ENCODE measurements around the gene BORCS6. TPM values are rescaled to one million over a fixed set of nuclear protein-coding genes. Genes with fewer than 3 reads are reported as not detected.

Gene BORCS6
- total and polyA plus RNA-seq, 9 of the 15 experiments (the other 6 are each of a cell fraction or from before 2014, with no cell fraction given): 0.01 to 7.4 (median 2.3) TPM

DNA sequence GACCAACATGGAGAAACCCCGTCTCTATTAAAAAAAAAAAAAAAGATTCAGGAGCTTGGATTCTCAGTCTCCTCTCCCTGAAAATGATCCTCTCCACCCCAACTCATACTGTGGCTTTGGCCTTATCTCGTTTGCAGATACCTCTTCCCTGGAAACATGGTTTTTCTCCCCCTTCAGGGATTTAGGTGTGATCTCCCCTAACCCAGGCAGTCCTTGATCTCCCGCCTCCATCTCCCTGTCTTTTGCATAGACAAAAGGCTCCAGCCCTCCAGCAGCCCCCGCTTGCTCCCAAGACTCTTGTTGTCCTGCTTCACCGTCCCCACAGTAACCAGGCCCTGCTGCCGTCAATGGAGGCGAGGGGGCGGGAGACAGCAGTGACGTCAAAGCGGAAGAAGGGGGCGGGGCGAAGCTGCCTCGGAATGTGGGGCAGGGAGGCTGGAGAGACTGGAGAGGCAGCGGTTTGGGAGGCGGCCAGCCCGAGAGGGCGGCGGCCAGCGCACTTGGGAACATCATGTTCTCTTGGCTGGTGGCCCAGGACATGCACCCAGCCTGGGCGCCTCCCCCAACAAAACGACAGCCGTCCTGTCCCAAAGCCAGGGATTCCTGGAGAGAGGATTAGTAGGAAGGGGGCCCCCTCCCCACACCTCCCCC is 35.9 kb downstream of the BORCS6 start (continued):
- TF ChIP-seq SUPT5H (IDR thresholded peaks at IDR 0.05): no peak
- no peak for TF ChIP-seq ZNF696 (CRISPR knock-in tag; conservative IDR thresholded peaks at IDR 0.05)
- TF ChIP-seq, protein P1, sequence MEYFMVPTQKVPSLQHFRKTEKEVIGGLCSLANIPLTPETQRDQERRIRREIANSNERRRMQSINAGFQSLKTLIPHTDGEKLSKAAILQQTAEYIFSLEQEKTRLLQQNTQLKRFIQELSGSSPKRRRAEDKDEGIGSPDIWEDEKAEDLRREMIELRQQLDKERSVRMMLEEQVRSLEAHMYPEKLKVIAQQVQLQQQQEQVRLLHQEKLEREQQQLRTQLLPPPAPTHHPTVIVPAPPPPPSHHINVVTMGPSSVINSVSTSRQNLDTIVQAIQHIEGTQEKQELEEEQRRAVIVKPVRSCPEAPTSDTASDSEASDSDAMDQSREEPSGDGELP (CRISPR knock-in tag; IDR thresholded peaks at IDR 0.05; ENCODE audit: borderline replicate concordance): peak; percentile 79
- TF ChIP-seq ZNF707 (CRISPR knock-in tag; conservative IDR thresholded peaks at IDR 0.05): no peak
- peak; percentile 62 for TF ChIP-seq JUND (IDR thresholded peaks at IDR 0.05; ENCODE audit: borderline replicate concordance, low read depth, low read length)
- TF ChIP-seq JUND (tag; IDR thresholded peaks at IDR 0.05; ENCODE audit: borderline replicate concordance, low read depth, low read length): peak; percentile 67; the same call in 1 of the 3 replicates
- TF ChIP-seq, protein P2, sequence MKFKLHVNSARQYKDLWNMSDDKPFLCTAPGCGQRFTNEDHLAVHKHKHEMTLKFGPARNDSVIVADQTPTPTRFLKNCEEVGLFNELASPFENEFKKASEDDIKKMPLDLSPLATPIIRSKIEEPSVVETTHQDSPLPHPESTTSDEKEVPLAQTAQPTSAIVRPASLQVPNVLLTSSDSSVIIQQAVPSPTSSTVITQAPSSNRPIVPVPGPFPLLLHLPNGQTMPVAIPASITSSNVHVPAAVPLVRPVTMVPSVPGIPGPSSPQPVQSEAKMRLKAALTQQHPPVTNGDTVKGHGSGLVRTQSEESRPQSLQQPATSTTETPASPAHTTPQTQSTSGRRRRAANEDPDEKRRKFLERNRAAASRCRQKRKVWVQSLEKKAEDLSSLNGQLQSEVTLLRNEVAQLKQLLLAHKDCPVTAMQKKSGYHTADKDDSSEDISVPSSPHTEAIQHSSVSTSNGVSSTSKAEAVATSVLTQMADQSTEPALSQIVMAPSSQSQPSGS (CRISPR knock-in tag; IDR thresholded peaks at IDR 0.05): no peak
- peak; percentile 54 for TF ChIP-seq ELF1 (tag; IDR thresholded peaks at IDR 0.05)
- no peak for TF ChIP-seq NR4A1 (CRISPR knock-in tag; IDR thresholded peaks at IDR 0.05)
- no peak for TF ChIP-seq NR4A1 (tag; IDR thresholded peaks at IDR 0.05)
- no peak for TF ChIP-seq ZNF445 (CRISPR knock-in tag; IDR thresholded peaks at IDR 0.05; ENCODE audit: low read depth)
- TF ChIP-seq NONO (IDR thresholded peaks at IDR 0.05; ENCODE audit: low read depth in 2 of 2, low read length in 1 of 2): no peak; a peak in 1 of 4 replicates
- TF ChIP-seq SMAD4 (CRISPR knock-in tag; conservative IDR thresholded peaks at IDR 0.05): peak; percentile 42; the same call in 1 of the 2 replicates
- peak; percentile 69 to 77 for TF ChIP-seq MAZ (CRISPR knock-in tag; conservative IDR thresholded peaks at IDR 0.05 in 1 of 2, IDR thresholded peaks at IDR 0.05 in 1 of 2)
- peak; percentile 37; the same call in 1 of the 2 replicates for TF ChIP-seq ESRRA (IDR thresholded peaks at IDR 0.05; ENCODE audit: borderline replicate concordance, low read depth)
- TF ChIP-seq MYC (IDR thresholded peaks at IDR 0.05; ENCODE audit: low read depth, low read length): peak; percentile 54; the same call in 1 of the 2 replicates
- no peak for TF ChIP-seq MYC (CRISPR knock-in tag; IDR thresholded peaks at IDR 0.05; ENCODE audit: borderline replicate concordance, low read depth)
- TF ChIP-seq, protein P3, sequence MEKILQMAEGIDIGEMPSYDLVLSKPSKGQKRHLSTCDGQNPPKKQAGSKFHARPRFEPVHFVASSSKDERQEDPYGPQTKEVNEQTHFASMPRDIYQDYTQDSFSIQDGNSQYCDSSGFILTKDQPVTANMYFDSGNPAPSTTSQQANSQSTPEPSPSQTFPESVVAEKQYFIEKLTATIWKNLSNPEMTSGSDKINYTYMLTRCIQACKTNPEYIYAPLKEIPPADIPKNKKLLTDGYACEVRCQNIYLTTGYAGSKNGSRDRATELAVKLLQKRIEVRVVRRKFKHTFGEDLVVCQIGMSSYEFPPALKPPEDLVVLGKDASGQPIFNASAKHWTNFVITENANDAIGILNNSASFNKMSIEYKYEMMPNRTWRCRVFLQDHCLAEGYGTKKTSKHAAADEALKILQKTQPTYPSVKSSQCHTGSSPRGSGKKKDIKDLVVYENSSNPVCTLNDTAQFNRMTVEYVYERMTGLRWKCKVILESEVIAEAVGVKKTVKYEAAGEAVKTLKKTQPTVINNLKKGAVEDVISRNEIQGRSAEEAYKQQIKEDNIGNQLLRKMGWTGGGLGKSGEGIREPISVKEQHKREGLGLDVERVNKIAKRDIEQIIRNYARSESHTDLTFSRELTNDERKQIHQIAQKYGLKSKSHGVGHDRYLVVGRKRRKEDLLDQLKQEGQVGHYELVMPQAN (IDR thresholded peaks at IDR 0.05; ENCODE audit: borderline replicate concordance): peak; percentile 51; the same call in 1 of the 2 replicates
- no peak for TF ChIP-seq NR3C1 (CRISPR knock-in tag; IDR thresholded peaks at IDR 0.05)
- TF ChIP-seq ZFP30 (CRISPR knock-in tag; IDR thresholded peaks at IDR 0.05; ENCODE audit: borderline replicate concordance): no peak
- TF ChIP-seq ZKSCAN3 (CRISPR knock-in tag; IDR thresholded peaks at IDR 0.05): no peak
- peak; percentile 60 for TF ChIP-seq RBFOX2 (IDR thresholded peaks at IDR 0.05; ENCODE audit: low read depth, low read length)
- no peak for TF ChIP-seq HDAC8 (tag; IDR thresholded peaks at IDR 0.05)
- no peak for TF ChIP-seq DACH1 (IDR thresholded peaks at IDR 0.05; ENCODE audit: partially characterized antibody)
- TF ChIP-seq CBX3 (IDR thresholded peaks at IDR 0.05; ENCODE audit: borderline replicate concordance in 1 of 2, low read length in 2 of 2): peak in 1 of 2 experiments; percentile 54; a peak in 1 of 3 replicates
